Measurements from ENCODE around the gene PPP1R3F.

DNA sequence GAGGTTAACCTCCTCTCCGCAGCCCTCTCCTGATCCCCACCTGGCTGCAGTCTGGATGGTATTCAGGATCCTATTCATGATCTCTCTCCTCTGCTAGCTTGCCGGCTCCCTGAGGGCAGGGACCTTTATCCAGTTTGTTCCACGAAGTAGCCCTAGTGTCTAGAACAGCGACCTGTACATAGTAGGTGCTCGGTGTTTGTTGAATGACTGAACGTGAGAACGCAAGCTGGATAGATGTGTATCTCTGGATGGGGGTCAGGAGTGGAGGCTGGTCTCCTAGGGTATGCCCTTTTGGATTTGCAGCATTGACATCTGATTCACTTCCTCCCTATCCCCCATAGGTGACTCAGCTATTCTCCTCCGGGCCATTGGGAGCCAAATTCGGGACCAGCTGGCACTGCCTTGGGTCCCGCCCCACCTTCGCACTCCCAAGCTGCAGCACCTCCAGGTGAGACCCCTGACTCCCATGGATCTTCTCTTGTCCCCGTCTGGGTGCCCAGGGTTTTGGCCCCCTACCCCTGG lies 27.0 kb upstream of the PPP1R3F start:
- TF ChIP-seq, protein P1, sequence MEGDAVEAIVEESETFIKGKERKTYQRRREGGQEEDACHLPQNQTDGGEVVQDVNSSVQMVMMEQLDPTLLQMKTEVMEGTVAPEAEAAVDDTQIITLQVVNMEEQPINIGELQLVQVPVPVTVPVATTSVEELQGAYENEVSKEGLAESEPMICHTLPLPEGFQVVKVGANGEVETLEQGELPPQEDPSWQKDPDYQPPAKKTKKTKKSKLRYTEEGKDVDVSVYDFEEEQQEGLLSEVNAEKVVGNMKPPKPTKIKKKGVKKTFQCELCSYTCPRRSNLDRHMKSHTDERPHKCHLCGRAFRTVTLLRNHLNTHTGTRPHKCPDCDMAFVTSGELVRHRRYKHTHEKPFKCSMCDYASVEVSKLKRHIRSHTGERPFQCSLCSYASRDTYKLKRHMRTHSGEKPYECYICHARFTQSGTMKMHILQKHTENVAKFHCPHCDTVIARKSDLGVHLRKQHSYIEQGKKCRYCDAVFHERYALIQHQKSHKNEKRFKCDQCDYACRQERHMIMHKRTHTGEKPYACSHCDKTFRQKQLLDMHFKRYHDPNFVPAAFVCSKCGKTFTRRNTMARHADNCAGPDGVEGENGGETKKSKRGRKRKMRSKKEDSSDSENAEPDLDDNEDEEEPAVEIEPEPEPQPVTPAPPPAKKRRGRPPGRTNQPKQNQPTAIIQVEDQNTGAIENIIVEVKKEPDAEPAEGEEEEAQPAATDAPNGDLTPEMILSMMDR (IDR thresholded peaks at IDR 0.05; ENCODE audit: low read length), result no peak
- TF ChIP-seq EZH2 (IDR thresholded peaks at IDR 0.05; ENCODE audit: borderline replicate concordance, low read length), result no peak
